ENCODE results near the gene AQP3.

The AQP3 gene

GRCh38 chr9:33438926-33439680 lies 8.3 kb downstream of the AQP3 start:
- H3K27me3 ChIP-seq (replicated peaks in 2 of 5; ENCODE audit: control insufficient read depth in 4 of 5, insufficient read depth in 5 of 5, low read length in 4 of 5) = no peaks in the 10 kb centered on the region
- H3K4me3 ChIP-seq (ENCODE audit: control insufficient read depth in 1 of 7, extremely low read depth in 1 of 7, insufficient read depth in 4 of 7, low read depth in 2 of 7, low read length in 6 of 7) = no peak overlapping the region
- H3K27ac ChIP-seq (ENCODE audit: insufficient read depth in 1 of 2, low read depth in 1 of 2, low read length in 2 of 2, poor library complexity in 1 of 2, severe bottlenecking in 2 of 2) = no peak overlapping the region
- WGBS (ENCODE audit: insufficient coverage) = 92% methylated on average over 4 of the region's 7 CpGs
- H3K36me3 ChIP-seq (ENCODE audit: control insufficient read depth in 4 of 4, insufficient read depth in 4 of 4, low read length in 3 of 4) = no peaks in the 10 kb centered on the region
- POLR2A ChIA-PET = no interaction called here
- CTCF ChIA-PET = interaction anchor here (1.0 to 3.8 kb wide), 3 partner anchors 10 to 21 kb away, joined by 3 to 15 read pairs (median 14); no protein-coding TSS in a partner anchor
- peaks cover 0 to 15% (median 1%) of the 10 kb centered on the region in 4 experiments for H3K4me1 ChIP-seq (ENCODE audit: control extremely low read depth in 1 of 4, control insufficient read depth in 4 of 4, insufficient read depth in 4 of 4, low read length in 3 of 4)
- no peak for DNase-seq
- H3K9me3 ChIP-seq (ENCODE audit: control extremely low read depth in 1 of 5, control insufficient read depth in 4 of 5, insufficient read depth in 2 of 5, low read depth in 1 of 5, low read length in 4 of 5) = no peaks in the 10 kb centered on the region

GRCh38 chr9:33437898-33438297 lies 9.5 kb downstream of the AQP3 start:
- no peak overlapping the region for H3K4me3 ChIP-seq (ENCODE audit: control insufficient read depth in 1 of 7, extremely low read depth in 1 of 7, insufficient read depth in 4 of 7, low read depth in 2 of 7, low read length in 6 of 7)
- no peaks in the 10 kb centered on the region for H3K36me3 ChIP-seq (ENCODE audit: control insufficient read depth in 4 of 4, insufficient read depth in 4 of 4, low read length in 3 of 4)
- DNase-seq = no peak
- POLR2A ChIA-PET = interaction anchor here (0.5 kb wide), 1 partner anchor 11 kb away, joined by 3 read pairs; no protein-coding TSS in a partner anchor
- 50% methylated on average over 1 of the region's 1 CpG for WGBS (ENCODE audit: insufficient coverage)
- H3K27me3 ChIP-seq (replicated peaks in 2 of 5; ENCODE audit: control insufficient read depth in 4 of 5, insufficient read depth in 5 of 5, low read length in 4 of 5) = no peaks in the 10 kb centered on the region
- peaks cover 0 to 7% (median 1%) of the 10 kb centered on the region in 4 experiments for H3K4me1 ChIP-seq (ENCODE audit: control extremely low read depth in 1 of 4, control insufficient read depth in 4 of 4, insufficient read depth in 4 of 4, low read length in 3 of 4)
- CTCF ChIA-PET = interaction anchor here (1.3 to 3.8 kb wide), 4 partner anchors 12 to 29 kb away, joined by 3 to 15 read pairs (median 9); no protein-coding TSS in a partner anchor
- H3K9me3 ChIP-seq (ENCODE audit: control extremely low read depth in 1 of 5, control insufficient read depth in 4 of 5, insufficient read depth in 2 of 5, low read depth in 1 of 5, low read length in 4 of 5) = no peaks in the 10 kb centered on the region
- H3K27ac ChIP-seq (ENCODE audit: insufficient read depth in 1 of 2, low read depth in 1 of 2, low read length in 2 of 2, poor library complexity in 1 of 2, severe bottlenecking in 2 of 2) = no peak overlapping the region

- Histone ChIP-seq H3K27me3 (replicated peaks in 2 of 5; ENCODE audit: control insufficient read depth in 4 of 5, insufficient read depth in 5 of 5, low read length in 4 of 5) (no peaks in the 10 kb centered on the region), H3K36me3 (ENCODE audit: control insufficient read depth in 4 of 4, insufficient read depth in 4 of 4, low read length in 3 of 4) (no peaks in the 10 kb centered on the region), H3K4me3 (ENCODE audit: control insufficient read depth in 1 of 7, extremely low read depth in 1 of 7, insufficient read depth in 4 of 7, low read depth in 2 of 7, low read length in 6 of 7) (no peak overlapping the region), H3K27ac (ENCODE audit: insufficient read depth in 1 of 2, low read depth in 1 of 2, low read length in 2 of 2, poor library complexity in 1 of 2, severe bottlenecking in 2 of 2) (no peak overlapping the region), H3K9me3 (ENCODE audit: control extremely low read depth in 1 of 5, control insufficient read depth in 4 of 5, insufficient read depth in 2 of 5, low read depth in 1 of 5, low read length in 4 of 5) (no peaks in the 10 kb centered on the region), H3K4me1 (ENCODE audit: control extremely low read depth in 1 of 4, control insufficient read depth in 4 of 4, insufficient read depth in 4 of 4, low read length in 3 of 4) (peaks cover 0 to 7% (median 1%) of the 10 kb centered on the region in 4 experiments)
- ChIA-PET CTCF (interaction anchor here (1.3 to 3.8 kb wide), 3 partner anchors 15 to 30 kb away, joined by 3 to 15 read pairs (median 4); no protein-coding TSS in a partner anchor), POLR2A (interaction anchor here (0.6 kb wide), 1 partner anchor 24 kb away, joined by 4 read pairs; no protein-coding TSS in a partner anchor)
- no peak for DNase-seq
- no CpG with 5 or more reads among the region's 2 CpGs for WGBS (ENCODE audit: insufficient coverage)
Measured at GRCh38 chr9:33437205-33437604, 10.2 kb downstream of the AQP3 start.

- POLR2A ChIA-PET = no interaction called here
Measured at GRCh38 chr9:33436445-33436844, 10.9 kb downstream of the AQP3 start.

GRCh38 chr9:33435821-33436277 lies 11.5 kb downstream of the AQP3 start:
- WGBS (ENCODE audit: insufficient coverage) = 92% methylated on average over 8 of the region's 8 CpGs
- H3K4me3 ChIP-seq (ENCODE audit: control insufficient read depth in 1 of 7, extremely low read depth in 1 of 7, insufficient read depth in 4 of 7, low read depth in 2 of 7, low read length in 6 of 7) = no peak overlapping the region
- DNase-seq = no peak
- H3K36me3 ChIP-seq (ENCODE audit: control insufficient read depth in 4 of 4, insufficient read depth in 4 of 4, low read length in 3 of 4) = no peaks in the 10 kb centered on the region
- ChIA-PET CTCF (interaction anchor here (1.0 to 3.8 kb wide), 3 partner anchors 8 to 17 kb away, joined by 3 to 15 read pairs (median 5); partner anchors contain the start of gene AQP3), POLR2A (no interaction called here)
- H3K9me3 ChIP-seq (ENCODE audit: control extremely low read depth in 1 of 5, control insufficient read depth in 4 of 5, insufficient read depth in 2 of 5, low read depth in 1 of 5, low read length in 4 of 5) = no peaks in the 10 kb centered on the region
- peaks cover 0 to 10% (median 1%) of the 10 kb centered on the region in 4 experiments for H3K4me1 ChIP-seq (ENCODE audit: control extremely low read depth in 1 of 4, control insufficient read depth in 4 of 4, insufficient read depth in 4 of 4, low read length in 3 of 4)
- H3K27me3 ChIP-seq (replicated peaks in 2 of 5; ENCODE audit: control insufficient read depth in 4 of 5, insufficient read depth in 5 of 5, low read length in 4 of 5) = no peaks in the 10 kb centered on the region
- H3K27ac ChIP-seq (ENCODE audit: insufficient read depth in 1 of 2, low read depth in 1 of 2, low read length in 2 of 2, poor library complexity in 1 of 2, severe bottlenecking in 2 of 2) = no peak overlapping the region

More at GRCh38 chr9:33436445-33436844, 10.9 kb downstream of the AQP3 start:
- 85% methylated on average over 8 of the region's 8 CpGs for WGBS (ENCODE audit: insufficient coverage)
- Histone ChIP-seq H3K36me3 (ENCODE audit: control insufficient read depth in 4 of 4, insufficient read depth in 4 of 4, low read length in 3 of 4) (no peaks in the 10 kb centered on the region), H3K9me3 (ENCODE audit: control extremely low read depth in 1 of 5, control insufficient read depth in 4 of 5, insufficient read depth in 2 of 5, low read depth in 1 of 5, low read length in 4 of 5) (no peaks in the 10 kb centered on the region), H3K27me3 (replicated peaks in 2 of 5; ENCODE audit: control insufficient read depth in 4 of 5, insufficient read depth in 5 of 5, low read length in 4 of 5) (no peaks in the 10 kb centered on the region), H3K4me3 (ENCODE audit: control insufficient read depth in 1 of 7, extremely low read depth in 1 of 7, insufficient read depth in 4 of 7, low read depth in 2 of 7, low read length in 6 of 7) (no peak overlapping the region), H3K27ac (ENCODE audit: insufficient read depth in 1 of 2, low read depth in 1 of 2, low read length in 2 of 2, poor library complexity in 1 of 2, severe bottlenecking in 2 of 2) (no peak overlapping the region), H3K4me1 (ENCODE audit: control extremely low read depth in 1 of 4, control insufficient read depth in 4 of 4, insufficient read depth in 4 of 4, low read length in 3 of 4) (peaks cover 0 to 7% (median 1%) of the 10 kb centered on the region in 4 experiments)
- CTCF ChIA-PET = interaction anchor here (3.8 kb wide), 1 partner anchor 16 kb away, joined by 15 read pairs; no protein-coding TSS in a partner anchor
- DNase-seq = no peak

GRCh38 chr9:33434317-33435105 lies 12.9 kb downstream of the AQP3 start:
- Histone ChIP-seq H3K27ac (ENCODE audit: insufficient read depth in 1 of 2, low read depth in 1 of 2, low read length in 2 of 2, poor library complexity in 1 of 2, severe bottlenecking in 2 of 2) (no peak overlapping the region), H3K4me1 (ENCODE audit: control extremely low read depth in 1 of 4, control insufficient read depth in 4 of 4, insufficient read depth in 4 of 4, low read length in 3 of 4) (peaks cover 0 to 11% (median 1%) of the 10 kb centered on the region in 4 experiments), H3K4me3 (ENCODE audit: control insufficient read depth in 1 of 7, extremely low read depth in 1 of 7, insufficient read depth in 4 of 7, low read depth in 2 of 7, low read length in 6 of 7) (no peak overlapping the region), H3K36me3 (ENCODE audit: control insufficient read depth in 4 of 4, insufficient read depth in 4 of 4, low read length in 3 of 4) (no peaks in the 10 kb centered on the region), H3K27me3 (replicated peaks in 2 of 5; ENCODE audit: control insufficient read depth in 4 of 5, insufficient read depth in 5 of 5, low read length in 4 of 5) (no peaks in the 10 kb centered on the region), H3K9me3 (ENCODE audit: control extremely low read depth in 1 of 5, control insufficient read depth in 4 of 5, insufficient read depth in 2 of 5, low read depth in 1 of 5, low read length in 4 of 5) (no peaks in the 10 kb centered on the region)
- POLR2A ChIA-PET = interaction anchor here (0.7 kb wide), 1 partner anchor 19 kb away, joined by 3 read pairs; no protein-coding TSS in a partner anchor
- no peak for DNase-seq
- 95% methylated on average over 16 of the region's 16 CpGs for WGBS (ENCODE audit: insufficient coverage)
- CTCF ChIA-PET = interaction anchor here (1.0 to 3.4 kb wide), 5 partner anchors 9 to 32 kb away, joined by 3 to 11 read pairs (median 6); no protein-coding TSS in a partner anchor
